Sigmoid colon (tissue), 4 donors: ENCODE measurements around the gene SORCS2.

Experiments
- EP300 ChIP-seq, 4 donors: sonication (generic); formaldehyde crosslinking; IDR thresholded peaks; one replicate each; pipeline ENCODE4 v1.6.1; 2017; ENCODE audit warnings: antibody characterized with exemption in 4 of 4
- POLR2A ChIP-seq, 2 donors: fragments of 450-650 bp; IDR thresholded peaks; one replicate each; pipeline ENCODE4 v1.6.1; 2016; ENCODE audit warnings: antibody characterized with exemption in 2 of 2, mild to moderate bottlenecking in 2 of 2, moderate library complexity in 2 of 2
- POLR2AphosphoS5 ChIP-seq, 4 donors: sonication (generic); formaldehyde crosslinking; IDR thresholded peaks; one replicate each; pipeline ENCODE4 v1.6.1; 2017; ENCODE audit warnings: antibody characterized with exemption in 4 of 4
- TF ChIP-seq, protein P1 (sequence below), 4 experiments: fragments of 450-650 bp in 3 of 4; fragments of 200-600 bp in 1 of 4; IDR thresholded peaks; one replicate each; pipeline ENCODE4 v1.5.1; 2016 to 2019; ENCODE audit warnings: antibody characterized with exemption in 4 of 4, mild to moderate bottlenecking in 3 of 4, moderate library complexity in 2 of 4

DNA sequence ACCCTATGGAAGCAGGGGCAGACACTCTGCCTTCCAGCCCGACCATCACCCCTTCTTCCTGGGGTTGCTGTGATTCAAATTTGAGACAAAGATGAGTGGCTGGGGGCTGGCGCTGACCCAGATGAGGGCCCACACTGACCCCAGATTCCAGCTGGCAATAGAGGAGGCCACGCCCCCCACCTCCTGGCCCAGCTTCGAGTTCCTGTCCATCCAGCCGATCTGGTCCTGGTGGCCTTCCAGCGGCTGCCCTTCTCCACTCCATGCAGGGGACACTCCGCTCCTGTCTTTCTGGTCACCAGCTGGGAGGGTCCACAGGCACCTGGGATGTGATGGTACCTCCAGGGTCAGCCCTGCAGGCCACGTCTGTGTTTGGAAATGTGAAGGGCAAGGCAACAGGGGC, 340.9 kb downstream of the SORCS2 start:
- TF ChIP-seq POLR2AphosphoS5 (IDR thresholded peaks at IDR 0.05) = no peak
- TF ChIP-seq, protein P1, sequence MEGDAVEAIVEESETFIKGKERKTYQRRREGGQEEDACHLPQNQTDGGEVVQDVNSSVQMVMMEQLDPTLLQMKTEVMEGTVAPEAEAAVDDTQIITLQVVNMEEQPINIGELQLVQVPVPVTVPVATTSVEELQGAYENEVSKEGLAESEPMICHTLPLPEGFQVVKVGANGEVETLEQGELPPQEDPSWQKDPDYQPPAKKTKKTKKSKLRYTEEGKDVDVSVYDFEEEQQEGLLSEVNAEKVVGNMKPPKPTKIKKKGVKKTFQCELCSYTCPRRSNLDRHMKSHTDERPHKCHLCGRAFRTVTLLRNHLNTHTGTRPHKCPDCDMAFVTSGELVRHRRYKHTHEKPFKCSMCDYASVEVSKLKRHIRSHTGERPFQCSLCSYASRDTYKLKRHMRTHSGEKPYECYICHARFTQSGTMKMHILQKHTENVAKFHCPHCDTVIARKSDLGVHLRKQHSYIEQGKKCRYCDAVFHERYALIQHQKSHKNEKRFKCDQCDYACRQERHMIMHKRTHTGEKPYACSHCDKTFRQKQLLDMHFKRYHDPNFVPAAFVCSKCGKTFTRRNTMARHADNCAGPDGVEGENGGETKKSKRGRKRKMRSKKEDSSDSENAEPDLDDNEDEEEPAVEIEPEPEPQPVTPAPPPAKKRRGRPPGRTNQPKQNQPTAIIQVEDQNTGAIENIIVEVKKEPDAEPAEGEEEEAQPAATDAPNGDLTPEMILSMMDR (IDR thresholded peaks at IDR 0.05) = no peak
- TF ChIP-seq POLR2A (IDR thresholded peaks at IDR 0.05) = no peak
- no peak for TF ChIP-seq EP300 (IDR thresholded peaks at IDR 0.05)
